HG03064 (cell line): Measurements from ENCODE around the gene RAX2.
A peak's percentile ranks its signal among the peaks of the same experiment; 100 is the strongest.
"Not testable (repeated sequence)": the region's sequence is repeated elsewhere in the genome, so short reads cannot be mapped to it uniquely, and the experiment has no call there.

ENCODE experiments used
- ATAC-seq: cut with Tn5 transposase; IDR thresholded peaks from one replicate; pipeline ENCODE4 v1.9.1; 2021; ENCODE audit warnings: low read depth; ENCODE audit not compliant: unreplicated experiment

The RAX2 gene

GRCh38 chr19:3778899-3779723 lies 7.1 kb upstream of the RAX2 start:
- ATAC-seq, result no peak

GRCh38 chr19:3778104-3778867 lies 6.3 kb upstream of the RAX2 start:
- no peak for ATAC-seq

- no peak for ATAC-seq
Observed at GRCh38 chr19:3776479-3777040, 4.5 kb upstream of the RAX2 start.

- no peak for ATAC-seq
Observed at GRCh38 chr19:3775831-3776230, 3.8 kb upstream of the RAX2 start.

GRCh38 chr19:3775374-3775711 lies 3.3 kb upstream of the RAX2 start:
- ATAC-seq, result no peak

- ATAC-seq, result no peak
Observed at GRCh38 chr19:3774621-3775373, 2.8 kb upstream of the RAX2 start.

GRCh38 chr19:3773814-3774515 lies 1.9 kb upstream of the RAX2 start:
- ATAC-seq, result no peak

GRCh38 chr19:3771000-3771905 lies 775 bp downstream of the RAX2 start:
- no peak for ATAC-seq

GRCh38 chr19:3770136-3770999 lies 1.7 kb downstream of the RAX2 start:
- no peak for ATAC-seq

- no peak for ATAC-seq
Observed at GRCh38 chr19:3769494-3769893, 2.5 kb downstream of the RAX2 start.

- ATAC-seq, result no peak
Observed at GRCh38 chr19:3768748-3769099, 3.3 kb downstream of the RAX2 start.

- no peak for ATAC-seq
Observed at GRCh38 chr19:3768015-3768747, 3.8 kb downstream of the RAX2 start.

- ATAC-seq, result no peak
Observed at GRCh38 chr19:3767050-3767449, 5.0 kb downstream of the RAX2 start.

GRCh38 chr19:3766520-3766919 lies 5.5 kb downstream of the RAX2 start:
- ATAC-seq, result no peak

GRCh38 chr19:3765757-3766156 lies 6.3 kb downstream of the RAX2 start:
- ATAC-seq, result not testable (repeated sequence)

GRCh38 chr19:3765121-3765520 lies 6.9 kb downstream of the RAX2 start:
- ATAC-seq, result no peak

GRCh38 chr19:3762501-3763459 lies 9.2 kb downstream of the RAX2 start, which contains the start of gene MRPL54:
Gene MRPL54 (plus strand): TSS chr19:3762682. CDS start chr19:3762701, 19 bp downstream.
- peak; percentile 46 for ATAC-seq
